K562 (cell line): ENCODE measurements around the gene HNRNPF. TPM values are rescaled to one million over a fixed set of nuclear protein-coding genes. Genes with fewer than 3 reads are reported as not detected.
A peak's percentile ranks its signal among the peaks of the same experiment; 100 is the strongest.

ENCODE experiments used
- ARID3A ChIP-seq: IDR thresholded peaks from 2 replicates; pipeline ENCODE4 v1.6.1; 2012; ENCODE audit warnings: low read depth, low read length, improper control_type of control experiment, borderline replicate concordance
- BMI1 ChIP-seq: fragments of 150-350 bp; IDR thresholded peaks from 2 replicates; pipeline ENCODE4 v1.6.1; 2014; ENCODE audit warnings: low read length
- BRD9 ChIP-seq: fragments of 450-650 bp; IDR thresholded peaks from 2 replicates; pipeline ENCODE4 v1.6.1; 2018; ENCODE audit warnings: low read depth; ENCODE audit not compliant: partially characterized antibody
- CBX8 ChIP-seq: fragments of 200-600 bp; sonication (generic); IDR thresholded peaks from 2 replicates; pipeline ENCODE4 v1.6.1; 2012; ENCODE audit warnings: borderline replicate concordance, mixed run types, low read depth, mild to moderate bottlenecking, moderate library complexity, mixed read lengths, low read length, control low read depth, inconsistent platforms; ENCODE audit not compliant: poor library complexity, severe bottlenecking; ENCODE audit errors: extremely low read depth
- CHD1 ChIP-seq: fragments of 200-600 bp; sonication (generic); IDR thresholded peaks from one replicate; pipeline ENCODE4 v1.6.1; 2012; ENCODE audit warnings: mild to moderate bottlenecking, moderate library complexity, low read length, inconsistent platforms
- ELF1 ChIP-seq: fragments of 200-800 bp; sonication (Bioruptor generic); IDR thresholded peaks from 2 replicates; pipeline ENCODE4 v1.6.1; 2016; ENCODE audit warnings: missing genetic modification characterization, missing compliant biosample characterization
- GTF2F1 ChIP-seq: IDR thresholded peaks from 2 replicates; pipeline ENCODE4 v1.6.1; 2011; ENCODE audit warnings: low read depth, low read length, improper control_type of control experiment
- MAFF ChIP-seq: IDR thresholded peaks from 2 replicates; pipeline ENCODE4 v1.6.1; 2012; ENCODE audit warnings: low read length, improper control_type of control experiment
- MAFG ChIP-seq: fragments of 450-650 bp; conservative IDR thresholded peaks from 2 replicates; pipeline ENCODE4 v1.6.1; 2016; ENCODE audit warnings: missing genetic modification characterization, missing compliant biosample characterization
- NFXL1 ChIP-seq: fragments of 450-650 bp; formaldehyde crosslinking; IDR thresholded peaks from 2 replicates; pipeline ENCODE4 v1.4.0; 2021; ENCODE audit warnings: mild to moderate bottlenecking
- NR2F6 ChIP-seq: fragments of 450-650 bp; formaldehyde crosslinking; IDR thresholded peaks from 2 replicates; pipeline ENCODE4 v1.4.0; 2020; ENCODE audit warnings: mild to moderate bottlenecking
- PHTF2 ChIP-seq: fragments of 250-450 bp; sonication (Bioruptor Pico); IDR thresholded peaks from 2 replicates; pipeline ENCODE4 v1.5.0; 2021; ENCODE audit warnings: mild to moderate bottlenecking
- TFE3 ChIP-seq: fragments of 450-650 bp; formaldehyde crosslinking; IDR thresholded peaks from 2 replicates; pipeline ENCODE4 v1.4.0; 2020; ENCODE audit warnings: mild to moderate bottlenecking, mixed read lengths
- ZC3H4 ChIP-seq: sonication (generic); formaldehyde crosslinking; IDR thresholded peaks from 2 replicates; pipeline ENCODE4 v1.9.0; 2021; ENCODE audit warnings: missing genetic modification reagents, borderline replicate concordance
- ZNF232 ChIP-seq: sonication (generic); formaldehyde crosslinking; IDR thresholded peaks from 2 replicates; pipeline ENCODE4 v1.8.0; 2022; ENCODE audit warnings: mild to moderate bottlenecking, missing genetic modification reagents
- ZNF395 ChIP-seq: fragments of 200-800 bp; sonication (Bioruptor generic); IDR thresholded peaks from 2 replicates; pipeline ENCODE4 v1.6.1; 2017; ENCODE audit warnings: missing genetic modification characterization, missing compliant biosample characterization
- ZNF512 ChIP-seq: IDR thresholded peaks from 2 replicates; pipeline ENCODE4 v1.6.1; 2016; ENCODE audit warnings: missing genetic modification characterization, missing compliant biosample characterization
- ZNF589 ChIP-seq: fragments of 200-800 bp; sonication (Bioruptor generic); IDR thresholded peaks from 2 replicates; pipeline ENCODE4 v1.6.1; 2016; ENCODE audit warnings: low read depth, missing genetic modification characterization, missing compliant biosample characterization
- polyA plus RNA-seq, 8 experiments: library from polyadenylated mRNA; depleted of rRNA in 4 of 8; stranded (reverse) in 5 of 8; unstranded in 3 of 8; fragments of >200 nt; fragmentation: Nextera tagmentation in 2 of 8; fragmentation: Illumina TruSeq in 1 of 8; extraction: Ambion mirVana in 2 of 8; extraction: Trizol in 1 of 8; gene quantifications; 2 replicates each; pipeline versions ENCODE4 v1.2.1 to v1.2.3, GENCODE V29; 2011 to 2014; ENCODE audit warnings: inconsistent platforms in 1 of 8, missing spikeins in 1 of 8
- total RNA-seq, 7 experiments: library from RNA; depleted of rRNA in 6 of 7; stranded (reverse); fragments of >200 nt in 6 of 7; fragmentation: Illumina TruSeq in 2 of 7; extraction: Trizol in 2 of 7; gene quantifications; 2 replicates each; pipeline versions ENCODE4 v1.2.1 to v1.2.3, GENCODE V29; 2011 to 2021; ENCODE audit warnings: low replicate concordance in 1 of 7
- TF ChIP-seq, protein P1 (sequence below): fragments of 250-450 bp; sonication (Bioruptor Pico); IDR thresholded peaks from 2 replicates; pipeline ENCODE4 v1.8.0; 2022; ENCODE audit warnings: moderate library complexity, mild to moderate bottlenecking, inconsistent platforms

HNRNPF gene
- total and polyA plus RNA-seq, 9 of the 15 experiments (the other 6 are each of a cell fraction or from before 2014, with no cell fraction given), result 192 to 489 (median 416) TPM

DNA sequence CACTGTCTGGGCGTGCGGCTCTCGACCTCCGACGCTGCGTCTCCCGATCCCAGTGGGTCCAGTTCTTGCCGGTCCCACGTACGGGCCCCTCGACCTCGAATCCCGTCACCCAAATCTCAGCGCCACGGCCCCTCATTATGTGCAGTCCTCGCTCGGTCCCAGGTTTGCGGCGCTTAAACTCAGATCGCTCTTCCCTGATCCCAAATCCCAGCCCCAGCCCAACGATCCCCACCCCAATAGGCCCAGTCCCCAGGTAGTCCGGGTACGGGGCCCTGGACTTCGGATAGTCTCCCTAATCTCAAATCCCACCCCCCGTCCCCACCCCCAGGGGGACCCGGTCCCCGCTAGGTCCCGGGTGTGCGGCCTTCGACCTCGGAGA, 666 bp downstream of the HNRNPF start (continued):
- TF ChIP-seq ZNF232 (CRISPR knock-in tag) (peak; percentile 81), ZNF395 (no peak; the same call in 1 of the 2 replicates), ZC3H4 (0 out of 2 replicates have a peak, but pooled peaks have one; percentile 52), CBX8 (no peak), TFE3 (CRISPR knock-in tag) (no peak), ZNF589 (0 out of 2 replicates have a peak, but pooled peaks have one; percentile 53), ELF1 (tag) (no peak), CHD1 (peak; percentile 48), GTF2F1 (no peak), MAFF (no peak), MAFG (tag) (no peak), ARID3A (no peak), NR2F6 (CRISPR knock-in tag) (no peak), NFXL1 (CRISPR knock-in tag) (no peak), BMI1 (no peak), ZNF512 (tag) (no peak), BRD9 (no peak), PHTF2 (CRISPR knock-in tag) (no peak)
- TF ChIP-seq, protein P1, sequence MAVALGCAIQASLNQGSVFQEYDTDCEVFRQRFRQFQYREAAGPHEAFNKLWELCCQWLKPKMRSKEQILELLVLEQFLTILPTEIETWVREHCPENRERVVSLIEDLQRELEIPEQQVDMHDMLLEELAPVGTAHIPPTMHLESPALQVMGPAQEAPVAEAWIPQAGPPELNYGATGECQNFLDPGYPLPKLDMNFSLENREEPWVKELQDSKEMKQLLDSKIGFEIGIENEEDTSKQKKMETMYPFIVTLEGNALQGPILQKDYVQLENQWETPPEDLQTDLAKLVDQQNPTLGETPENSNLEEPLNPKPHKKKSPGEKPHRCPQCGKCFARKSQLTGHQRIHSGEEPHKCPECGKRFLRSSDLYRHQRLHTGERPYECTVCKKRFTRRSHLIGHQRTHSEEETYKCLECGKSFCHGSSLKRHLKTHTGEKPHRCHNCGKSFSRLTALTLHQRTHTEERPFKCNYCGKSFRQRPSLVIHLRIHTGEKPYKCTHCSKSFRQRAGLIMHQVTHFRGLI (CRISPR knock-in tag), result no peak
